Esophagus squamous epithelium (tissue), 5 donors: Measurements from ENCODE around the gene PARM1. TPM values are rescaled to one million over a fixed set of nuclear protein-coding genes. Genes with fewer than 3 reads are reported as not detected.

Experiments used
- DNase-seq: peaks from one replicate; lab custom pipeline; 2025; lab: John Stamatoyannopoulos, UW
- H3K27ac ChIP-seq, 4 donors: fragments of 200-600 bp; sonication (generic); one replicate each; pipeline ENCODE4 v1.5.1; 2016 to 2019; ENCODE audit warnings: mild to moderate bottlenecking in 1 of 4
- H3K27me3 ChIP-seq, 4 donors: fragments of 200-600 bp; sonication (generic); 1 replicate in 3 of 4; 2 replicates in 1 of 4; pipeline versions ENCODE4 v1.5.1 to v1.6.0; 2017 to 2021; ENCODE audit warnings: antibody characterized with exemption in 1 of 4
- H3K36me3 ChIP-seq, 3 donors: fragments of 200-600 bp; sonication (generic); one replicate each; pipeline ENCODE4 v1.5.1; 2016 to 2019
- H3K4me1 ChIP-seq, 3 donors: fragments of 200-600 bp; sonication (generic); one replicate each; pipeline ENCODE4 v1.5.1; 2017 to 2019
- H3K4me3 ChIP-seq, 4 donors: fragments of 200-600 bp; sonication (generic); 1 replicate in 3 of 4; 2 replicates in 1 of 4; pipeline ENCODE4 v1.5.1; 2016 to 2019; ENCODE audit warnings: mild to moderate bottlenecking in 2 of 4, moderate library complexity in 1 of 4
- H3K9me3 ChIP-seq, 3 donors: fragments of 200-600 bp; sonication (generic); one replicate each; pipeline ENCODE4 v1.5.1; 2016 to 2019
- POLR2A ChIP-seq, 4 donors: fragments of 450-650 bp; IDR thresholded peaks; one replicate each; pipeline ENCODE4 v1.6.1; 2017; ENCODE audit warnings: antibody characterized with exemption in 4 of 4, mild to moderate bottlenecking in 4 of 4, moderate library complexity in 3 of 4
- WGBS, 2 donors: methylation state at CpG; one replicate each; pipeline ENCODE4 v1.1.5; 2018; 5-methylcytosine and 5-hydroxymethylcytosine counted together
- intact Hi-C: fragments of 100-400 bp; cut with DNase I; formaldehyde crosslinking; loops from one replicate; pipeline ENCODE4 v1.15.0; 2022
- total RNA-seq, 4 donors: library from RNA; depleted of rRNA; stranded (reverse); fragments of >200 nt; gene quantifications; one replicate each; pipeline ENCODE4 v1.1.0, GENCODE V29; 2016
- TF ChIP-seq, protein P1 (sequence below), 6 experiments: fragments of 450-650 bp in 4 of 6; fragments of 200-600 bp in 2 of 6; sonication (generic) in 2 of 6; IDR thresholded peaks; one replicate each; pipeline ENCODE4 v1.5.1; 2016 to 2019; ENCODE audit warnings: antibody characterized with exemption in 6 of 6, mild to moderate bottlenecking in 4 of 6, moderate library complexity in 4 of 6
- donor health status: DM: yes; HTN: yes; CAD: no.

PARM1 gene
- total RNA-seq, 4 donors from 2014 or later, result 1.9 to 10.3 (median 4.4) TPM

DNA sequence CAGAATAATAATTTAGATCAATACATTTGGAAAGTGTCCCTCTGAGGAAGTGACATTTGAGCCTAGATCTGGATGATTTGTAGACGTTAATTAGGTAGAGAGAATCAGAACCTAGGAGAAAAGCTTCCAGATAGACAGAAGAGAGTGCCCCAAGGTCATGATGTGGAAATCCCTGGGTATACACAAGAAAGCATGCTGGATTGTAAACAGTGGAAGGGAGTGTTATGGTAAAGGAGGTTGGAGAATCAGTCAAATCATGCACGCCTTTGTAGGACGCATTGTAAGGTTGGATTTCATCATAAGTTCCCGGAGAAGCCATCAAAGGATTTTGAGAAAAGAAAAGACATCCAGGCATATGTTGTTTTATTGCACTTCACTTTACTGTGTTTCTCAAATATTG lies 156.3 kb downstream of the PARM1 start:
- no peak for DNase-seq
- no peak overlapping the region for H3K4me3 ChIP-seq
- H3K27ac ChIP-seq, result no peak overlapping the region
- no peaks in the 10 kb centered on the region for H3K9me3 ChIP-seq
- no peaks in the 10 kb centered on the region for H3K27me3 ChIP-seq
- intact Hi-C loops, result no loop called here
- WGBS, 2 donors, result 69 to 82% methylated on average over 4 of the region's 4 CpGs
- no peaks in the 10 kb centered on the region for H3K36me3 ChIP-seq
- TF ChIP-seq POLR2A (IDR thresholded peaks at IDR 0.05), result no peak
- TF ChIP-seq, protein P1, sequence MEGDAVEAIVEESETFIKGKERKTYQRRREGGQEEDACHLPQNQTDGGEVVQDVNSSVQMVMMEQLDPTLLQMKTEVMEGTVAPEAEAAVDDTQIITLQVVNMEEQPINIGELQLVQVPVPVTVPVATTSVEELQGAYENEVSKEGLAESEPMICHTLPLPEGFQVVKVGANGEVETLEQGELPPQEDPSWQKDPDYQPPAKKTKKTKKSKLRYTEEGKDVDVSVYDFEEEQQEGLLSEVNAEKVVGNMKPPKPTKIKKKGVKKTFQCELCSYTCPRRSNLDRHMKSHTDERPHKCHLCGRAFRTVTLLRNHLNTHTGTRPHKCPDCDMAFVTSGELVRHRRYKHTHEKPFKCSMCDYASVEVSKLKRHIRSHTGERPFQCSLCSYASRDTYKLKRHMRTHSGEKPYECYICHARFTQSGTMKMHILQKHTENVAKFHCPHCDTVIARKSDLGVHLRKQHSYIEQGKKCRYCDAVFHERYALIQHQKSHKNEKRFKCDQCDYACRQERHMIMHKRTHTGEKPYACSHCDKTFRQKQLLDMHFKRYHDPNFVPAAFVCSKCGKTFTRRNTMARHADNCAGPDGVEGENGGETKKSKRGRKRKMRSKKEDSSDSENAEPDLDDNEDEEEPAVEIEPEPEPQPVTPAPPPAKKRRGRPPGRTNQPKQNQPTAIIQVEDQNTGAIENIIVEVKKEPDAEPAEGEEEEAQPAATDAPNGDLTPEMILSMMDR (IDR thresholded peaks at IDR 0.05), result no peak
- no peaks in the 10 kb centered on the region for H3K4me1 ChIP-seq

- WGBS, 2 donors, result 78 to 89% methylated on average over 1 to 3 of the region's 3 CpGs
- Histone ChIP-seq H3K27me3 (no peaks in the 10 kb centered on the region), H3K27ac (no peak overlapping the region), H3K36me3 (peaks cover 0 to 6% (median 0%) of the 10 kb centered on the region in 3 donors), H3K9me3 (peaks cover 0 to 22% (median 7%) of the 10 kb centered on the region in 3 donors), H3K4me1 (no peaks in the 10 kb centered on the region), H3K4me3 (no peak overlapping the region)
- no peak for DNase-seq
- intact Hi-C loops, result no loop called here
- TF ChIP-seq, protein P1 (IDR thresholded peaks at IDR 0.05), result no peak
- no peak for TF ChIP-seq POLR2A (IDR thresholded peaks at IDR 0.05)
Observed at GRCh38 chr4:75099321-75099720, 166.4 kb downstream of the PARM1 start.

Other genes starting within 250 kb of the PARM1 start
- 10 to 100 TPM in 1 of 4 donors, 1 to 10 TPM in 3; 1.8 to 13.4 (median 4.6) TPM for gene BTC, start 138.6 kb upstream of the PARM1 start, total RNA-seq